A673 (cell line): Measurements from ENCODE around the gene COG7. TPM values are rescaled to one million over a fixed set of nuclear protein-coding genes. Genes with fewer than 3 reads are reported as not detected.
"Not testable (repeated sequence)": the region's sequence is repeated elsewhere in the genome, so short reads cannot be mapped to it uniquely, and the experiment has no call there.

ENCODE experiments used
- BruUV-seq: library from RNA; stranded (reverse); fragments of 400-500 nt; replicated peaks from 2 replicates; lab custom pipeline; 2021; lab: Mats Ljungman, UMichigan
- CTCF ChIA-PET: fragments of 300-600 bp; sonication (Branson Sonifier 250); formaldehyde crosslinking; loops from one replicate; lab custom pipeline; 2022; ENCODE audit warnings: antibody characterized with exemption; lab: Charles Lee
- POLR2A ChIA-PET: fragments of 300-600 bp; sonication (Branson Sonifier 250); formaldehyde crosslinking; loops from one replicate; lab custom pipeline; 2022; ENCODE audit warnings: antibody characterized with exemption; ENCODE audit not compliant: low non-redundant PET; lab: Charles Lee
- DNase-seq: peaks from one replicate; pipeline ENCODE4 v3.0.0-alpha.2; 2015; ENCODE audit warnings: low spot score
- H3K27ac ChIP-seq: fragments of 200-600 bp; sonication (generic); 2 replicates; pipeline ENCODE4 v1.5.1; 2016; ENCODE audit warnings: mixed run types, low read depth, mild to moderate bottlenecking, mixed read lengths, antibody characterized with exemption, low read length; ENCODE audit not compliant: poor library complexity, severe bottlenecking
- H3K27me3 ChIP-seq: fragments of 200-600 bp; sonication (generic); replicated peaks from 2 replicates; pipeline ENCODE4 v1.6.1; 2017; ENCODE audit warnings: mixed run types, low read depth, mild to moderate bottlenecking, mixed read lengths, antibody characterized with exemption, low read length; ENCODE audit not compliant: insufficient read depth, poor library complexity
- H3K36me3 ChIP-seq: fragments of 200-600 bp; sonication (generic); 2 replicates; pipeline ENCODE4 v1.6.1; 2016; ENCODE audit warnings: mixed run types, mild to moderate bottlenecking, mixed read lengths, antibody characterized with exemption, low read length; ENCODE audit not compliant: insufficient read depth, poor library complexity, severe bottlenecking
- H3K4me1 ChIP-seq: fragments of 200-600 bp; sonication (generic); 2 replicates; pipeline ENCODE4 v1.6.1; 2017; ENCODE audit warnings: mixed run types, mild to moderate bottlenecking, mixed read lengths, antibody characterized with exemption, low read length; ENCODE audit not compliant: insufficient read depth, poor library complexity, severe bottlenecking
- H3K4me3 ChIP-seq: fragments of 200-600 bp; sonication (generic); 2 replicates; pipeline ENCODE4 v1.5.1; 2016; ENCODE audit warnings: low read depth, mixed run types, mild to moderate bottlenecking, mixed read lengths, low read length; ENCODE audit not compliant: poor library complexity, severe bottlenecking
- H3K9me3 ChIP-seq: fragments of 200-600 bp; sonication (generic); 2 replicates; pipeline ENCODE4 v1.6.1; 2016; ENCODE audit warnings: mixed run types, low read depth, mild to moderate bottlenecking, mixed read lengths, antibody characterized with exemption, low read length; ENCODE audit not compliant: poor library complexity, severe bottlenecking
- EZH2 ChIP-seq: fragments of 200-600 bp; sonication (generic); IDR thresholded peaks from 2 replicates; pipeline ENCODE4 v1.6.1; 2017; ENCODE audit warnings: borderline replicate concordance, low read depth, mild to moderate bottlenecking, mixed read lengths, antibody characterized with exemption, low read length; ENCODE audit not compliant: poor library complexity, severe bottlenecking
- intact Hi-C: fragments of 100-400 bp; cut with micrococcal nuclease; formaldehyde crosslinking; loops from one replicate; pipeline ENCODE4 v1.10.0; 2022; ENCODE audit not compliant: unreplicated experiment
- total RNA-seq: library from RNA; stranded (reverse); gene quantifications from 2 replicates; pipeline ENCODE4 v1.2.3, GENCODE V29; 2021
- TF ChIP-seq, protein P1 (sequence below): fragments of 300-800, 200-600 bp; sonication (generic); conservative IDR thresholded peaks from 2 replicates; pipeline ENCODE4 v1.5.1; 2017; ENCODE audit warnings: low read depth, mild to moderate bottlenecking, antibody characterized with exemption, low read length, moderate library complexity, mixed read lengths

The COG7 gene
- total RNA-seq, 1 experiment from 2014 or later: 33.8 TPM

DNA sequence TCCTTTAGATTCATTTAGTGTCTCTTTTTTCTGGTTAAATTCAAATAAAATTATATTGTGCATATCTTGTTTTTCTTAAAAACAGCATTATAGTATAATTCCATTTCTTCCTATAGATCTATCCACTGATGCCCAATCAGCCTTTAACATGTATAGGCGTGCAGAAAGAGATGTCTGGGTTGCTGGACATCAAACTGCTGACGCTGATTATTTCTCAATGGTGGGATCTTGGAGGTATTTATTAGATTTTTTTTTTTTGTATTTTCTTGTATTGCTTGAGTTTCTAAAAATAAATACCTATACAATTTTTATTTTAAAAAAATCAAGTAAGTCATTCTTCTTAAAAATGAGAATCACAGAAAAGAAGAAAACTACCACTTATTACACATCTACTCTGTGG lies 50.9 kb downstream of the COG7 start:
- DNase-seq: no peak
- TF ChIP-seq, protein P1, sequence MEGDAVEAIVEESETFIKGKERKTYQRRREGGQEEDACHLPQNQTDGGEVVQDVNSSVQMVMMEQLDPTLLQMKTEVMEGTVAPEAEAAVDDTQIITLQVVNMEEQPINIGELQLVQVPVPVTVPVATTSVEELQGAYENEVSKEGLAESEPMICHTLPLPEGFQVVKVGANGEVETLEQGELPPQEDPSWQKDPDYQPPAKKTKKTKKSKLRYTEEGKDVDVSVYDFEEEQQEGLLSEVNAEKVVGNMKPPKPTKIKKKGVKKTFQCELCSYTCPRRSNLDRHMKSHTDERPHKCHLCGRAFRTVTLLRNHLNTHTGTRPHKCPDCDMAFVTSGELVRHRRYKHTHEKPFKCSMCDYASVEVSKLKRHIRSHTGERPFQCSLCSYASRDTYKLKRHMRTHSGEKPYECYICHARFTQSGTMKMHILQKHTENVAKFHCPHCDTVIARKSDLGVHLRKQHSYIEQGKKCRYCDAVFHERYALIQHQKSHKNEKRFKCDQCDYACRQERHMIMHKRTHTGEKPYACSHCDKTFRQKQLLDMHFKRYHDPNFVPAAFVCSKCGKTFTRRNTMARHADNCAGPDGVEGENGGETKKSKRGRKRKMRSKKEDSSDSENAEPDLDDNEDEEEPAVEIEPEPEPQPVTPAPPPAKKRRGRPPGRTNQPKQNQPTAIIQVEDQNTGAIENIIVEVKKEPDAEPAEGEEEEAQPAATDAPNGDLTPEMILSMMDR: no peak
- TF ChIP-seq EZH2: no peak
- POLR2A ChIA-PET: no interaction called here
- intact Hi-C loops: no loop called here
- Histone ChIP-seq H3K4me3 (no peak overlapping the region), H3K27me3 (no peaks in the 10 kb centered on the region), H3K9me3 (no peaks in the 10 kb centered on the region), H3K4me1 (no peaks in the 10 kb centered on the region), H3K27ac (no peak overlapping the region), H3K36me3 (peaks cover 76% of the 10 kb centered on the region)
- CTCF ChIA-PET: no interaction called here
- no TSS peak for BruUV-seq

GRCh38 chr16:23401139-23401538 lies 51.9 kb downstream of the COG7 start:
- Histone ChIP-seq H3K27ac (no peak overlapping the region), H3K4me1 (no peaks in the 10 kb centered on the region), H3K36me3 (peaks cover 68% of the 10 kb centered on the region), H3K4me3 (no peak overlapping the region), H3K27me3 (no peaks in the 10 kb centered on the region), H3K9me3 (no peaks in the 10 kb centered on the region)
- no TSS peak for BruUV-seq
- DNase-seq: no peak
- CTCF ChIA-PET: no interaction called here
- POLR2A ChIA-PET: no interaction called here
- TF ChIP-seq, protein P1: no peak
- TF ChIP-seq EZH2: no peak
- intact Hi-C loops: no loop called here

DNA sequence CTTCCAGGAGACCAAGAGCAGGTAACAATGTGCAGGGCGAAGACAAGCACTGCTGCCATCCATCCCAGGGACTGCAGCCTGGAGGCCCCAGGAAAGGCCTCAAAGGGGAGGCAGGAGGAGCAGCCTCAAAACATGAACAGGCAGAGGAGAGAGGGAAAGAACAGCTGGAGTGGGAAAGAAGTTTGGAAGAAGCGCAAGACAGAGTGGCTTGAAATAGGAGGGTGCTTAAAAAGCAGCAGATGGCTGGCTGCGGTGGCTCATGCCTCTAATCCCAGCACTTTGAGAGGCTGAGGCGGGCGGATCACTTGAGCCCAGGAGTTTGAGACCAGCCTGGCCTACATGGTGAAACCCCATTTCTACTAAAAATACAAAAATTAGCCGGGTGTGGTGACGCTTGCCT lies 52.5 kb downstream of the COG7 start:
- POLR2A ChIA-PET, H3K27me3 ChIP-seq, DNase-seq, intact Hi-C loops, H3K9me3 ChIP-seq, H3K4me3 ChIP-seq, H3K27ac ChIP-seq, CTCF ChIA-PET, H3K4me1 ChIP-seq, BruUV-seq: not testable (repeated sequence)
- H3K36me3 ChIP-seq: peaks cover 69% of the 10 kb centered on the region
